GM19463 (cell line): Measurements from ENCODE around the gene HOGA1.
"Not testable (repeated sequence)": the region's sequence is repeated elsewhere in the genome, so short reads cannot be mapped to it uniquely, and the experiment has no call there.

ENCODE experiments used
- ATAC-seq: cut with Tn5 transposase; IDR thresholded peaks from one replicate; pipeline ENCODE4 v1.9.1; 2021; ENCODE audit warnings: mild to moderate bottlenecking, moderate library complexity; ENCODE audit not compliant: unreplicated experiment

The HOGA1 gene

GRCh38 chr10:97554336-97554735, 29.9 kb upstream of the HOGA1 start:
- ATAC-seq, result not testable (repeated sequence)

- ATAC-seq, result not testable (repeated sequence)
Observed at GRCh38 chr10:97555541-97555940, 28.6 kb upstream of the HOGA1 start.

GRCh38 chr10:97560731-97561381, 23.3 kb upstream of the HOGA1 start:
- ATAC-seq, result not testable (repeated sequence)

DNA sequence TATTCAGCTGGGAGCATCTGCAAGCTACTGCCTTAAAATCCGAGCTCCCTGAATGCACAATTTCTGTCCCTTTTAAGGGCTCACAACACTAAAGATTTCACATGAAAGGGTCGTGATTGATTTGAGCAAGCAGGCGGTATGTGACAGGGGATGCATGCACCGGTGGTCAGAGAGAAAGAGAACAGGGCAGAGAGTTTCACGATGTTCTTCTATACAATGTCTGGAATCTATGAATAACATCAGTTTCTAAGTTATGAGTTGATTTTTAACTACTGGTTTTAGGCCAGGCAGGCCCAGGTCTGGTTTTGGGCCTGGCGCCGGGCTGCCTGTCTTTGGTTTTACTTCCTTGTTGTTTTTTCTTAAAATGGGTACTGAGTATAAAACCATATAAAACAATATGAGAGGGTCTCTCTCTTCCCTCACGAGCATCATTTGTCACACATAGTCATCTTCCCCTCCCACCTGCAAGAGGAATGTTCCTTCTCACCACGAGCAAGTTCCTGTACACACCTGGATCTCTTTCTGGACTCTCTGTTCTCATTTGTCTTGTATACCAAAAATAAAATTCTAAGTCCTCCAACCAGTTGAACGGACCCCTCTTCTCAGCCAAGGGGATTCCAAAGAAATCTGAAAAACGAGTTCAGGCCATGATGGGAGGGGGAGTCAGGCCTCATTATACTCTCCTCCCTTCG, 22.7 kb upstream of the HOGA1 start:
- ATAC-seq, result not testable (repeated sequence)

DNA sequence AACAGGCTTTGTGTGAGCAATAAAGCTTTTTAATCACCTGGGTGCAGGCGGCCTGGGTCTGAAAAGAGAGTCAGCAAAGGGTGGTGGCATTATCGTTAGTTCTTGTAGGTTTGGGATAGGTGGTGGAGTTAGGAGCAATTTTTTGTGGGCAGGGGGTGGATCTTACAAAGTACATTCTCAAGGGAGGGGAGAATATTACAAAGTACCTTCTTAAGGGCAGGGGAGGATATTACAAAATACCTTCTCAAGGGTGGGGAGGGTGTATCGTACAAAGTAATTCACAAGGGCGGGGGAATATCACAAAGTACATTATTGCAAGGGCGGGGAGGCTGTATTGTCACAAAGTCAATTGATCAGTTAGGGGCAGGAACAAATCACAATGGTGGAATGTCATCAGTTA, 21.9 kb upstream of the HOGA1 start:
- ATAC-seq, result not testable (repeated sequence)

DNA sequence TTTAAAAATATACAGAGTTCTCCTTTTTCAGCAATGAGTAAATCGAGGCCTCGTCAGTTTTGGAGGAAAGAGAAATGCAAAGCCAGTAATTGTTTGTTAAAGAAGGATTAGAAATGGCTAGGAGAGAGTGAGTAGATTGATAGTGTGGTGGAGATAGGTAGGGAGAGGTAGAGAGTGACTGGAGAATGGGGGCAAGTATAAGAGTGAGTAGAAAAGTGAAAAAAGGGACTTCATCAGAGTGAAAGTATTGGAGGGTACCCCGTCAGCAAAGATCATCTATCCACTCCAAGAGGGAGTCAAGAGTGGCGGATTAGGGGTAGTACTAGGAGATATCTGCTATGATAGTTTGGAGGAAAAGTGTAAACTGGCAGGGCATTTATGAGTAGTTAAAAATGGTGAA, 20.9 kb upstream of the HOGA1 start:
- ATAC-seq, result no peak

DNA sequence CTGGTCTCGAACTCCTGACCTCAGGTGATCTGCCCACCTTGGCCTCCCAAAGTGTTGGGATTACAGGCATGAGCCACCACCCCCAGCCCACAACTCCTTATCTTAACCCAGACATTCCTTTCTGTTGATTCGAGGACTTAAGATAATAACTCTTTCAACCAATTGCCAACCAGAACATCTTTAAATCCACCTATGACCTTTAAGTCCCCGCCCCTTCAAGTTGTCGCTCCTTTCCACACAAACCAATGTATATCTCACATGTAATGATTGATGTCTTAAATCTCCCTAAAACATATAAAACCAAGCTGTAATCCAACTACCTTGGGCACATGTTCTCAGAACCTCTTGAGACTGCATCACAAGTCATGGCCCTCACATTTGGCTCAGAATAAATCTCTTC, 19.4 kb upstream of the HOGA1 start:
- ATAC-seq, result no peak

- ATAC-seq, result no peak
Observed at GRCh38 chr10:97566336-97566996, 17.7 kb upstream of the HOGA1 start.

DNA sequence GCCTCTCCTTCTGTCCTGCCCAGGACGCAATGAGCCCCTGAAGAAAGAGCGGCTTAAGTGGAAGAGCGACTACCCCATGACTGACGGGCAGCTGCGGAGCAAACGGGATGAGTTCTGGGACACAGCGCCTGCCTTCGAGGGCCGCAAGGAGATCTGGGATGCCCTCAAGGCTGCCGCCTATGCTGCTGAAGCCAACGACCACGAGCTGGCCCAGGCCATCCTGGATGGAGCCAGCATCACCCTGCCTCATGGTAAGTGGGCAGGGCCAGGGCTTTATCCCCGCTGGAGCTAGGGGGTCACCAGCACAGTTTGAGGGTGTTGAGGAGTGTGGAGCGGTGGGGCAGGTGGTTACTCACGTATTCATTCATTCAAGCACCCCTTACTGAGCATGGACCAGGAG, 16.3 kb upstream of the HOGA1 start:
- no peak for ATAC-seq

GRCh38 chr10:97570146-97570788, 13.9 kb upstream of the HOGA1 start:
- ATAC-seq, result no peak

GRCh38 chr10:97570789-97571471, 13.3 kb upstream of the HOGA1 start:
- ATAC-seq, result no peak

DNA sequence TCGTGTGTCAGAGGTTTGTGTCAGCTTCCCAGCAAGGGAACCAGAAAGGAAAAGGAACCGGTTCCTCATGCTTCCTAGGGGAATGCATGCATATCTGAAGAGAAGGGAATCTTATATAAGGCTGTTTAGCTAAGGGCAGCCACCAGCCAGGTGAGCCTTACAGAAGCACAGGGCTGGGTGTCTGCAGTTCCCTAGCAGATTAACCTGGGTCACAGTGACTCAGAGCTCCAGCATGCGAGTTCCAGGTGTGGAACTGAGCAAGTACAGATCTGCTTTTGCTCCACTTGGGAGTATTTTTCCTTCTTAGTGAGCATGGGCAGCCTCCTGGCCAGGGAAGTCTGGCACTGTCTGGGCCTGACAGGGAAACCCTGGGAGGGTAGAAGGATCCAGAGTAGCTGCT, 12.6 kb upstream of the HOGA1 start:
- ATAC-seq, result no peak

GRCh38 chr10:97572214-97572989, 11.8 kb upstream of the HOGA1 start, which contains the start of gene ANKRD2:
Gene ANKRD2, plus strand, starts transcription at chr10:97572779. Its CDS starts 10 bp downstream, at chr10:97572789.
- peak; percentile 74 for ATAC-seq

DNA sequence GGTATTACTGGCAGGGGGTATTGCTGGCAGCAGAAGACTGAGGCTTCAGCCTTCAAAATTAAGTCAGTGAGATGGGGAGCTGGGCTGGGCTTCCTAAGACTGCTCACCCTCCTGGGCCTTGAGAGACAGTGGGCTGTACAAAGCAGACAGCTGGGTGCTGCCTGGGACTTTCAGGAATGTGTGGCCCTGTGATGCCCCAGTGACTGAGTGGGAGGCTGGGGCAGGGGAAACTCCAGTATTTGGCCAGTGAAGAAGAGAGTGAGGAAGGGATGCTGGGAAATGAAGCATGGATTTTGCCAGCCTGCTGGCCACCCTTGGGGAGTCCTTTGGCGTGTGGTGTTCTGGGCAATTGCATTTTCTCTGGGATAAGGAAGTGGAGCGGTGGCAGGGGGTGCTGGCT, 11.2 kb upstream of the HOGA1 start:
- no peak for ATAC-seq

DNA sequence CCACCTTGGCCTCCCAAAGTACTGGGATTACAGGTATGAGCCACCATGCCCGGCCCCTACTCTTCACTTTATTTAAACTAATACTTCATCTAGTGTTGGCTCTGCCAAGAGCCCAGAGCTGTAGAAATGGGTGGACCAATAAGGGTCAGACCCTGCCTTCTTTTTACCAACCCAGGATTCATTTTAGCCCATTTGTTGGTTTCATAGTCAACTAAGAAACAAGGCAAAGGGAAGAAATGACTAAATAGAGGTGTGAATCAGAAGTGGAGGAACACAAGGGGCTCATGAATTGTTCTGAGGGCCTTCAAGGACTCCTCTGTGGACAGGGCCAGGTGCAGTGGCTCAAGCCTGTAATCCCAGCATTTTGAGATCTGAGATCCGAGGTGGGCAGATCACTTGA, 10.5 kb upstream of the HOGA1 start:
- ATAC-seq, result no peak

- ATAC-seq, result no peak
Observed at GRCh38 chr10:97574374-97575126, 9.6 kb upstream of the HOGA1 start.

DNA sequence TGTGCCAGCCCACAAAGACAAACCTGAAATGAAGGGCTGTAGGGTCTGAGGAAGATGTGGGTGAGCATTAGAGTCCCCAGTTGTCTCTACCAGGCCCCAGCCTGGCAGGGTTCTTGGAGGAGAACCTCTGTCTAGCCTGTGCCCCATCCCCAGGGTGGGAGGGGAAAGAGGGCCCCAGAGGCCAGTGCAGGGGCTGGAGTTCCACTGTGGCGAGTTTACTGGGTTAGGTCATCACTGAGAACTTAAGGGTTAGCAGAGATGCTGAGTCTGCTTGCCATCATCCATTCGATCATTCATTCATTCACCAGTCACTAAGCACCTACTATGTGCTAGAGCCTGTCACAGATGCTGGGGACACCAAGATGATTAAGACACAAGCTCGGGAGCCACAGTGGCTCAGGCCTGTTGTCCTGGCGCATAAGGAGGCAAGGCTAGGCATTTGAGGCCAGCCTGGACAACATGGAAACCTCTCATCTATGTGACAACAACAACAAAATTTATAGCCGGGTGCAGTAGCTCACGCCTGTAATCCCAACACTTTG, 9.0 kb upstream of the HOGA1 start:
- no peak for ATAC-seq

- ATAC-seq, result not testable (repeated sequence)
Observed at GRCh38 chr10:97576487-97576886, 7.7 kb upstream of the HOGA1 start.

DNA sequence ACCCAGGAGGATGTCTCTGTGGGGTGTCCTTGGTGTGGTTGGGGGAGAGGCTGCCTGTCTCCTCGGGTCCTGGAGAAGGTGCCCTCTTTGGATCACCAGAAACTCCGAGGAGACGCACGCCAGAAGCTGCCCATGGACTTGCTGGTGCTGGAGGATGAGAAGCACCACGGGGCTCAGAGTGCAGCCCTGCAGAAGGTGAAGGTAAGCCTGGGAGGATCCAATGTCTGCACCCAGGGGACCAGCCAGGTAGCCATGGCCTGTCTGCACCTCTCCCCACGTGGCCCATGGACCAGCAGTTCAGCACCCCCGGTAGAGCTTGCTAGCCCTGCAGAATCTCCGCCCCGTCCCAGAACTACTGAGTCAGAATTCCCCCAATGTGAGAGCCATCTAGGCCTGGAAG, 6.5 kb upstream of the HOGA1 start:
- ATAC-seq, result no peak
